K562 (cell line): ENCODE data around the gene LGALS8. TPM values are rescaled to one million over a fixed set of nuclear protein-coding genes. Genes with fewer than 3 reads are reported as not detected.

Experiments
- CREM ChIP-seq: IDR thresholded peaks from 2 replicates; pipeline ENCODE4 v1.6.1; 2014; ENCODE audit warnings: antibody characterized with exemption, low read depth
- ESRRB ChIP-seq: fragments of 250-450 bp; sonication (Bioruptor Pico); IDR thresholded peaks from 2 replicates; pipeline ENCODE4 v1.5.0; 2020; ENCODE audit warnings: mild to moderate bottlenecking, moderate library complexity, borderline replicate concordance
- ETV1 ChIP-seq: fragments of 450-650 bp; conservative IDR thresholded peaks from 2 replicates; pipeline ENCODE4 v1.6.1; 2016; ENCODE audit warnings: missing genetic modification characterization, control low read depth, low read depth, missing compliant biosample characterization
- LEF1 ChIP-seq: fragments of 450-650 bp; IDR thresholded peaks from 2 replicates; pipeline ENCODE4 v1.6.1; 2016; ENCODE audit warnings: mild to moderate bottlenecking
- NBN ChIP-seq: fragments of 450-650 bp; IDR thresholded peaks from 2 replicates; pipeline ENCODE4 v1.6.1; 2016; ENCODE audit warnings: low read depth, mild to moderate bottlenecking
- NCOA1 ChIP-seq: fragments of 450-650 bp; IDR thresholded peaks from 2 replicates; pipeline ENCODE4 v1.6.1; 2016; ENCODE audit warnings: low read depth
- RAD21 ChIP-seq, 2 experiments: fragments of 250-450 bp in 1 of 2; fragments of 450-650 bp in 1 of 2; sonication (Bioruptor Pico) in 1 of 2; formaldehyde crosslinking in 1 of 2; IDR thresholded peaks in 1 of 2; conservative IDR thresholded peaks in 1 of 2; 2 replicates each; pipeline versions ENCODE4 v1.4.0 to v1.8.0; 2020 to 2022; ENCODE audit warnings: mild to moderate bottlenecking in 2 of 2, moderate library complexity in 1 of 2
- RBM39 ChIP-seq: fragments of 200-400 bp; formaldehyde crosslinking; optimal IDR thresholded peaks from 2 replicates; pipeline ENCODE3; 2018; ENCODE audit warnings: low read depth, low read length
- TCF7 ChIP-seq: sonication (generic); IDR thresholded peaks from 2 replicates; pipeline ENCODE4 v1.6.1; 2016; ENCODE audit warnings: antibody characterized with exemption, borderline replicate concordance
- polyA plus RNA-seq, 8 experiments: library from polyadenylated mRNA; depleted of rRNA in 4 of 8; stranded (reverse) in 5 of 8; unstranded in 3 of 8; fragments of >200 nt; fragmentation: Nextera tagmentation in 2 of 8; fragmentation: Illumina TruSeq in 1 of 8; extraction: Ambion mirVana in 2 of 8; extraction: Trizol in 1 of 8; gene quantifications; 2 replicates each; pipeline versions ENCODE4 v1.2.1 to v1.2.3, GENCODE V29; 2011 to 2014; ENCODE audit warnings: inconsistent platforms in 1 of 8, missing spikeins in 1 of 8
- total RNA-seq, 7 experiments: library from RNA; depleted of rRNA in 6 of 7; stranded (reverse); fragments of >200 nt in 6 of 7; fragmentation: Illumina TruSeq in 2 of 7; extraction: Trizol in 2 of 7; gene quantifications; 2 replicates each; pipeline versions ENCODE4 v1.2.1 to v1.2.3, GENCODE V29; 2011 to 2021; ENCODE audit warnings: low replicate concordance in 1 of 7
- TF ChIP-seq, protein P1 (sequence below): fragments of 250-450 bp; sonication (Bioruptor Pico); IDR thresholded peaks from 2 replicates; pipeline ENCODE4 v1.4.0; 2020; ENCODE audit warnings: borderline replicate concordance
- TF ChIP-seq, protein P2 (sequence below): fragments of 450-650 bp; IDR thresholded peaks from one replicate; pipeline ENCODE4 v1.6.1; 2018; ENCODE audit warnings: mild to moderate bottlenecking, moderate library complexity; ENCODE audit not compliant: partially characterized antibody
- TF ChIP-seq, protein P3 (sequence below): fragments of 250-450 bp; sonication (Bioruptor Pico); IDR thresholded peaks from 2 replicates; pipeline ENCODE4 v1.5.0; 2022; ENCODE audit warnings: mild to moderate bottlenecking
- TF ChIP-seq, protein P4 (sequence below), 2 experiments: IDR thresholded peaks; 2 replicates each; pipeline ENCODE4 v1.6.1; 2011; ENCODE audit warnings: borderline replicate concordance in 1 of 2, control low read depth in 1 of 2, low read depth in 1 of 2, low read length in 1 of 2, mild to moderate bottlenecking in 1 of 2, mixed read lengths in 1 of 2, moderate library complexity in 1 of 2; ENCODE audit not compliant: insufficient read depth in 1 of 2, insufficient read length in 1 of 2, poor library complexity in 1 of 2, severe bottlenecking in 1 of 2; ENCODE audit errors: extremely low read depth in 1 of 2

The LGALS8 gene
- total and polyA plus RNA-seq, 9 of the 15 experiments (the other 6 are each of a cell fraction or from before 2014, with no cell fraction given): 57.4 to 87.7 (median 70.3) TPM

GRCh38 chr1:236480758-236481436 is 42.9 kb upstream of the LGALS8 start (continued):
- TF ChIP-seq ESRRB (CRISPR knock-in tag): no peak
- TF ChIP-seq CREM: no peak
- peak; percentile 84 for TF ChIP-seq TCF7
- TF ChIP-seq NCOA1: no peak
- TF ChIP-seq, protein P1, sequence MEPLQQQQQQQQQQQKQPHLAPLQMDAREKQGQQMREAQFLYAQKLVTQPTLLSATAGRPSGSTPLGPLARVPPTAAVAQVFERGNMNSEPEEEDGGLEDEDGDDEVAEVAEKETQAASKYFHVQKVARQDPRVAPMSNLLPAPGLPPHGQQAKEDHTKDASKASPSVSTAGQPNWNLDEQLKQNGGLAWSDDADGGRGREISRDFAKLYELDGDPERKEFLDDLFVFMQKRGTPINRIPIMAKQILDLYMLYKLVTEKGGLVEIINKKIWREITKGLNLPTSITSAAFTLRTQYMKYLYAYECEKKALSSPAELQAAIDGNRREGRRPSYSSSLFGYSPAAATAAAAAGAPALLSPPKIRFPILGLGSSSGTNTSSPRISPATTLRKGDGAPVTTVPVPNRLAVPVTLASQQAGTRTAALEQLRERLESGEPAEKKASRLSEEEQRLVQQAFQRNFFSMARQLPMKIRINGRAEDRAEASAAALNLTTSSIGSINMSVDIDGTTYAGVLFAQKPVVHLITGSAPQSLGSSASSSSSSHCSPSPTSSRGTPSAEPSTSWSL (CRISPR knock-in tag): no peak
- TF ChIP-seq, protein P2, sequence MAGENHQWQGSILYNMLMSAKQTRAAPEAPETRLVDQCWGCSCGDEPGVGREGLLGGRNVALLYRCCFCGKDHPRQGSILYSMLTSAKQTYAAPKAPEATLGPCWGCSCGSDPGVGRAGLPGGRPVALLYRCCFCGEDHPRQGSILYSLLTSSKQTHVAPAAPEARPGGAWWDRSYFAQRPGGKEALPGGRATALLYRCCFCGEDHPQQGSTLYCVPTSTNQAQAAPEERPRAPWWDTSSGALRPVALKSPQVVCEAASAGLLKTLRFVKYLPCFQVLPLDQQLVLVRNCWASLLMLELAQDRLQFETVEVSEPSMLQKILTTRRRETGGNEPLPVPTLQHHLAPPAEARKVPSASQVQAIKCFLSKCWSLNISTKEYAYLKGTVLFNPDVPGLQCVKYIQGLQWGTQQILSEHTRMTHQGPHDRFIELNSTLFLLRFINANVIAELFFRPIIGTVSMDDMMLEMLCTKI: no peak
- TF ChIP-seq ETV1 (tag): no peak
- TF ChIP-seq RBM39: no peak
- peak; percentile 52; the same call in 1 of the 2 replicates for TF ChIP-seq LEF1
- TF ChIP-seq, protein P3, sequence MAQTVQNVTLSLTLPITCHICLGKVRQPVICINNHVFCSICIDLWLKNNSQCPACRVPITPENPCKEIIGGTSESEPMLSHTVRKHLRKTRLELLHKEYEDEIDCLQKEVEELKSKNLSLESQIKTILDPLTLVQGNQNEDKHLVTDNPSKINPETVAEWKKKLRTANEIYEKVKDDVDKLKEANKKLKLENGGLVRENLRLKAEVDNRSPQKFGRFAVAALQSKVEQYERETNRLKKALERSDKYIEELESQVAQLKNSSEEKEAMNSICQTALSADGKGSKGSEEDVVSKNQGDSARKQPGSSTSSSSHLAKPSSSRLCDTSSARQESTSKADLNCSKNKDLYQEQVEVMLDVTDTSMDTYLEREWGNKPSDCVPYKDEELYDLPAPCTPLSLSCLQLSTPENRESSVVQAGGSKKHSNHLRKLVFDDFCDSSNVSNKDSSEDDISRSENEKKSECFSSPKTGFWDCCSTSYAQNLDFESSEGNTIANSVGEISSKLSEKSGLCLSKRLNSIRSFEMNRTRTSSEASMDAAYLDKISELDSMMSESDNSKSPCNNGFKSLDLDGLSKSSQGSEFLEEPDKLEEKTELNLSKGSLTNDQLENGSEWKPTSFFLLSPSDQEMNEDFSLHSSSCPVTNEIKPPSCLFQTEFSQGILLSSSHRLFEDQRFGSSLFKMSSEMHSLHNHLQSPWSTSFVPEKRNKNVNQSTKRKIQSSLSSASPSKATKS (CRISPR knock-in tag): no peak
- TF ChIP-seq, protein P4, sequence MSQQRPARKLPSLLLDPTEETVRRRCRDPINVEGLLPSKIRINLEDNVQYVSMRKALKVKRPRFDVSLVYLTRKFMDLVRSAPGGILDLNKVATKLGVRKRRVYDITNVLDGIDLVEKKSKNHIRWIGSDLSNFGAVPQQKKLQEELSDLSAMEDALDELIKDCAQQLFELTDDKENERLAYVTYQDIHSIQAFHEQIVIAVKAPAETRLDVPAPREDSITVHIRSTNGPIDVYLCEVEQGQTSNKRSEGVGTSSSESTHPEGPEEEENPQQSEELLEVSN (IDR thresholded peaks at IDR 0.05; ENCODE audit: borderline replicate concordance in 1 of 2, extremely low read depth in 1 of 2, insufficient read depth in 1 of 2, insufficient read length in 1 of 2, low read depth in 1 of 2, low read length in 1 of 2, poor library complexity in 1 of 2, severe bottlenecking in 1 of 2): peak in 1 of 2 experiments; percentile 62
- no peak for TF ChIP-seq NBN
- no peak for TF ChIP-seq RAD21 (CRISPR knock-in tag; conservative IDR thresholded peaks at IDR 0.05 in 1 of 2, IDR thresholded peaks at IDR 0.05 in 1 of 2)
